H9 (cell line): ENCODE data around the gene SRPK3. TPM values are rescaled to one million over a fixed set of nuclear protein-coding genes. Genes with fewer than 3 reads are reported as not detected.
"Not testable (repeated sequence)": the region's sequence is repeated elsewhere in the genome, so short reads cannot be mapped to it uniquely, and the experiment has no call there.

Experiments
- DNase-seq: peaks from one replicate; pipeline ENCODE4 v3.0.0-alpha.2; 2017
- H2AFZ ChIP-seq: one replicate; pipeline ENCODE4 v1.6.1; 2013; ENCODE audit warnings: mild to moderate bottlenecking, low read length, control low read depth, moderate library complexity
- H2AK5ac ChIP-seq: 2 replicates; pipeline ENCODE4 v1.6.1; 2013; ENCODE audit warnings: low read length, control low read depth, mixed read lengths; ENCODE audit not compliant: insufficient read length
- H2BK120ac ChIP-seq: one replicate; pipeline ENCODE4 v1.6.1; 2013; ENCODE audit warnings: low read depth, mild to moderate bottlenecking, low read length, control low read depth, inconsistent platforms; ENCODE audit not compliant: poor library complexity, severe bottlenecking
- H2BK12ac ChIP-seq: 2 replicates; pipeline ENCODE4 v1.6.1; 2013; ENCODE audit warnings: low read length, control low read depth, mixed read lengths, low read depth; ENCODE audit not compliant: insufficient read length
- H2BK15ac ChIP-seq: 2 replicates; pipeline ENCODE4 v1.6.1; 2013; ENCODE audit warnings: low read depth, low read length, control low read depth
- H2BK20ac ChIP-seq: one replicate; pipeline ENCODE4 v1.6.1; 2013; ENCODE audit warnings: low read depth, mild to moderate bottlenecking, low read length, control low read depth, inconsistent platforms; ENCODE audit not compliant: poor library complexity, severe bottlenecking
- H2BK5ac ChIP-seq: 2 replicates; pipeline ENCODE4 v1.6.1; 2013; ENCODE audit warnings: low read length, control low read depth, mixed read lengths; ENCODE audit not compliant: insufficient read length
- H3K14ac ChIP-seq: 2 replicates; pipeline ENCODE4 v1.6.1; 2013; ENCODE audit warnings: low read length, control low read depth; ENCODE audit not compliant: insufficient read depth
- H3K18ac ChIP-seq: 2 replicates; pipeline ENCODE4 v1.6.1; 2013; ENCODE audit warnings: low read depth, mild to moderate bottlenecking, mixed read lengths, low read length, control low read depth; ENCODE audit not compliant: insufficient read length
- H3K23ac ChIP-seq: 2 replicates; pipeline ENCODE4 v1.6.1; 2013; ENCODE audit warnings: low read length, control low read depth, mixed read lengths, low read depth; ENCODE audit not compliant: insufficient read length
- H3K23me2 ChIP-seq: 2 replicates; pipeline ENCODE4 v1.6.1; 2013; ENCODE audit warnings: low read depth, mild to moderate bottlenecking, mixed read lengths, low read length, control low read depth; ENCODE audit not compliant: insufficient read length, poor library complexity, severe bottlenecking
- H3K27ac ChIP-seq: 2 replicates; pipeline ENCODE4 v1.5.1; 2013; ENCODE audit warnings: low read length, control low read depth, mixed read lengths, low read depth; ENCODE audit not compliant: insufficient read length
- H3K27me3 ChIP-seq: 2 replicates; pipeline ENCODE4 v1.6.1; 2013; ENCODE audit warnings: low read length, control low read depth, inconsistent platforms; ENCODE audit not compliant: insufficient read depth
- H3K4ac ChIP-seq: 2 replicates; pipeline ENCODE4 v1.6.1; 2013; ENCODE audit warnings: low read depth, mild to moderate bottlenecking, control low read depth, inconsistent platforms, low read length, moderate library complexity
- H3K4me1 ChIP-seq: 2 replicates; pipeline ENCODE4 v1.6.1; 2013; ENCODE audit warnings: low read length, control low read depth, inconsistent platforms; ENCODE audit not compliant: insufficient read depth
- H3K4me2 ChIP-seq: 2 replicates; pipeline ENCODE4 v1.6.1; 2013; ENCODE audit warnings: low read length, control low read depth, mixed read lengths; ENCODE audit not compliant: insufficient read length, insufficient read depth
- H3K56ac ChIP-seq: 2 replicates; pipeline ENCODE4 v1.6.1; 2013; ENCODE audit warnings: low read depth, mild to moderate bottlenecking, mixed read lengths, low read length, control low read depth; ENCODE audit not compliant: insufficient read length
- H3K79me1 ChIP-seq: 2 replicates; pipeline ENCODE4 v1.6.1; 2013; ENCODE audit warnings: low read depth, mild to moderate bottlenecking, moderate library complexity, low read length, control low read depth, inconsistent platforms; ENCODE audit not compliant: insufficient read depth, poor library complexity, severe bottlenecking
- H3K79me2 ChIP-seq: 2 replicates; pipeline ENCODE4 v1.6.1; 2013; ENCODE audit warnings: low read length, control low read depth, inconsistent platforms; ENCODE audit not compliant: insufficient read depth
- H3K9ac ChIP-seq: 2 replicates; pipeline ENCODE4 v1.6.1; 2013; ENCODE audit warnings: low read length, control low read depth, mixed read lengths; ENCODE audit not compliant: insufficient read length; ENCODE audit errors: extremely low read depth
- H3K9me3 ChIP-seq: one replicate; pipeline ENCODE4 v1.6.1; 2013; ENCODE audit warnings: low read depth, low read length, inconsistent platforms; ENCODE audit not compliant: control insufficient read depth
- H3T11ph ChIP-seq: one replicate; pipeline ENCODE4 v1.6.1; 2013; ENCODE audit warnings: mild to moderate bottlenecking, low read length, control low read depth, inconsistent platforms
- H4K20me1 ChIP-seq: one replicate; pipeline ENCODE4 v1.6.1; 2013; ENCODE audit not compliant: control insufficient read depth, insufficient read length, insufficient read depth
- H4K5ac ChIP-seq: 2 replicates; pipeline ENCODE4 v1.6.1; 2013; ENCODE audit warnings: low read depth, mild to moderate bottlenecking, mixed read lengths, low read length, control low read depth; ENCODE audit not compliant: insufficient read length
- H4K8ac ChIP-seq: replicated peaks from 2 replicates; pipeline ENCODE4 v1.6.1; 2013; ENCODE audit warnings: low read length, control low read depth, mixed read lengths, low read depth; ENCODE audit not compliant: insufficient read length
- H4K91ac ChIP-seq: 2 replicates; pipeline ENCODE4 v1.6.1; 2013; ENCODE audit warnings: low read depth, mild to moderate bottlenecking, moderate library complexity, mixed read lengths, low read length, control low read depth; ENCODE audit not compliant: insufficient read length
- H3K27ac Mint-ChIP-seq, 3 experiments: 2 replicates in 2 of 3; 3 replicates in 1 of 3; pipeline ENCODE4 v1.8.0; 2020 to 2021; ENCODE audit warnings: mixed read lengths in 3 of 3, mild to moderate bottlenecking in 1 of 3, moderate library complexity in 1 of 3
- H3K27me3 Mint-ChIP-seq: 2 replicates; pipeline ENCODE4 v1.8.0; 2021; ENCODE audit warnings: low read depth, mild to moderate bottlenecking, moderate library complexity, mixed read lengths
- H3K36me3 Mint-ChIP-seq, 3 experiments: 2 replicates in 2 of 3; 3 replicates in 1 of 3; pipeline ENCODE4 v1.8.0; 2020 to 2021; ENCODE audit warnings: low read depth in 3 of 3, mixed read lengths in 3 of 3; ENCODE audit not compliant: insufficient read depth in 1 of 3
- H3K4me1 Mint-ChIP-seq, 2 experiments: 2 replicates each; pipeline ENCODE4 v1.8.0; 2020; ENCODE audit warnings: mixed read lengths in 2 of 2
- H3K4me3 Mint-ChIP-seq, 2 experiments: 2 replicates in 1 of 2; 3 replicates in 1 of 2; pipeline ENCODE4 v1.8.0; 2020 to 2021; ENCODE audit warnings: mild to moderate bottlenecking in 2 of 2, mixed read lengths in 2 of 2, moderate library complexity in 1 of 2
- H3K9me3 Mint-ChIP-seq, 2 experiments: 2 replicates in 1 of 2; 3 replicates in 1 of 2; pipeline ENCODE4 v1.8.0; 2020; ENCODE audit warnings: mild to moderate bottlenecking in 2 of 2, mixed read lengths in 2 of 2, moderate library complexity in 1 of 2
- WGBS: extraction: QIAGEN DNeasy Blood & Tissue Kit; methylation state at CpG from one replicate; pipeline ENCODE4 v1.1.7; 2013; ENCODE audit warnings: missing lambda C conversion rate, low lambda C conversion rate, mixed read lengths; ENCODE audit not compliant: insufficient read length; ENCODE audit errors: extremely low coverage; 5-methylcytosine and 5-hydroxymethylcytosine counted together
- total RNA-seq: library from RNA; stranded (reverse); gene quantifications from 2 replicates; pipeline ENCODE4 v1.2.1, GENCODE V29; 2021
- TF ChIP-seq, protein P1 (sequence below): fragments of 200-600 bp; sonication (generic); conservative IDR thresholded peaks from 3 replicates; pipeline ENCODE4 v1.8.0; 2021; ENCODE audit warnings: antibody characterized with exemption, mild to moderate bottlenecking

Gene SRPK3
- total RNA-seq, 1 experiment from 2014 or later = not detected

DNA sequence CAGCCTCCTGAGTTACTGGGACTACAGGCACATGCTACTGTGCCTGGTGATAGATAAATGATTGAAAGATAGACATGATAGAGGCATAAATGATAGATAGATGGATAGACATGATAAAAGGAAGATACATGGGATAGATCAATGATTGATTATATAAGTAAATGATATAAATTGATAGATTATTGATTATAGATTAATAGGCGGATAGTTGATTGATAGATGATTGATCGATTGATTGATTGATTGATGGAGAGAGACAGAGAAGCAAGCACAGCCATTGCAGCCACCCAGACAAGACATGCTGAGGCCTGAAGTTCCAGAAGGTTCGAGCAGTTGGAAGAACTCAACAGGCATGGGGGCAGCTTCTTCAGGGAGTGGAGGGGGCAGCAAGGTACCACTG is 34.5 kb upstream of the SRPK3 start:
- Histone ChIP-seq H3K23ac (no peak overlapping the region), H2BK15ac (no peak overlapping the region), H3K9ac (no peak overlapping the region), H2AK5ac (no peak overlapping the region), H3K14ac (no peak overlapping the region), H3K27me3 (no peaks in the 10 kb centered on the region), H3K4me2 (no peak overlapping the region), H4K5ac (no peak overlapping the region), H4K20me1 (no peaks in the 10 kb centered on the region), H3K23me2 (peaks cover 7% of the 10 kb centered on the region), H3K27ac (no peak overlapping the region), H3K79me2 (no peaks in the 10 kb centered on the region), H4K91ac (no peak overlapping the region), H3K4ac (no peak overlapping the region), H3K56ac (no peak overlapping the region), H3T11ph (no peak overlapping the region), H4K8ac (no peak overlapping the region), H3K4me1 (no peaks in the 10 kb centered on the region), H2AFZ (no peak overlapping the region), H3K79me1 (no peaks in the 10 kb centered on the region), H2BK20ac (no peak overlapping the region), H3K18ac (no peak overlapping the region), H2BK5ac (no peak overlapping the region), H2BK12ac (no peak overlapping the region), H3K9me3 (peaks cover 17% of the 10 kb centered on the region), H2BK120ac (no peak overlapping the region)
- TF ChIP-seq, protein P1, sequence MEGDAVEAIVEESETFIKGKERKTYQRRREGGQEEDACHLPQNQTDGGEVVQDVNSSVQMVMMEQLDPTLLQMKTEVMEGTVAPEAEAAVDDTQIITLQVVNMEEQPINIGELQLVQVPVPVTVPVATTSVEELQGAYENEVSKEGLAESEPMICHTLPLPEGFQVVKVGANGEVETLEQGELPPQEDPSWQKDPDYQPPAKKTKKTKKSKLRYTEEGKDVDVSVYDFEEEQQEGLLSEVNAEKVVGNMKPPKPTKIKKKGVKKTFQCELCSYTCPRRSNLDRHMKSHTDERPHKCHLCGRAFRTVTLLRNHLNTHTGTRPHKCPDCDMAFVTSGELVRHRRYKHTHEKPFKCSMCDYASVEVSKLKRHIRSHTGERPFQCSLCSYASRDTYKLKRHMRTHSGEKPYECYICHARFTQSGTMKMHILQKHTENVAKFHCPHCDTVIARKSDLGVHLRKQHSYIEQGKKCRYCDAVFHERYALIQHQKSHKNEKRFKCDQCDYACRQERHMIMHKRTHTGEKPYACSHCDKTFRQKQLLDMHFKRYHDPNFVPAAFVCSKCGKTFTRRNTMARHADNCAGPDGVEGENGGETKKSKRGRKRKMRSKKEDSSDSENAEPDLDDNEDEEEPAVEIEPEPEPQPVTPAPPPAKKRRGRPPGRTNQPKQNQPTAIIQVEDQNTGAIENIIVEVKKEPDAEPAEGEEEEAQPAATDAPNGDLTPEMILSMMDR = no peak
- peaks cover 16% of the 10 kb centered on the region for H3K27me3 Mint-ChIP-seq
- H3K4me3 Mint-ChIP-seq = no peak overlapping the region
- peaks cover 0 to 4% of the 10 kb centered on the region in 2 experiments; a peak in 2 of 4 replicates for H3K4me1 Mint-ChIP-seq
- H3K9me3 Mint-ChIP-seq = peaks cover 60 to 77% of the 10 kb centered on the region in 2 experiments
- H3K36me3 Mint-ChIP-seq = peaks cover 0 to 7% (median 1%) of the 10 kb centered on the region in 3 experiments; a peak in 3 of 7 replicates
- no peak overlapping the region for H3K27ac Mint-ChIP-seq
- no peak for DNase-seq
- 100% methylated on average over 2 of the region's 3 CpGs for WGBS

DNA sequence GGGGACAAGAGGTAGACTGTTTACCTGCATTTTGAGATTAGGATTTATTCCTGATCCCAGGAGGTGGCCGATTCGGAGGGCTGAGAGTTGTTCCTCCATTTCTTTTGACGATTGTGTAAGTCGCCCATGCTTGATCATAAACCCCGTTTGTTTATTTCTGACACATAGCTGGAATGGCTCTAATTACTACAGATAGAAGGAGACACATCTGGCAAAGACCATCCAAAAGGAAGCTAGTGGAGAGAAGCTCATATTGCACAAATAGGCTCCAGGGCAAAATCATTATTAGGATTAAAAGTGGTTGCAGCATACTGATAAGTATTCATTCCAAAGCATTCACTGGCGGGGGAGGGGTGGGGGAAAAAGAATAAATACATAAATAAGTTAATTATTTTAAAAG is 33.9 kb upstream of the SRPK3 start:
- H3K9me3 Mint-ChIP-seq = peaks cover 64 to 79% of the 10 kb centered on the region in 2 experiments
- H3K14ac ChIP-seq, H3K4ac ChIP-seq: not testable (repeated sequence)

More for the DNA sequence above, 33.9 kb upstream of the SRPK3 start:
- H4K8ac ChIP-seq, H3K79me2 ChIP-seq, H2BK120ac ChIP-seq, H3K27me3 ChIP-seq, H3K9ac ChIP-seq, H4K91ac ChIP-seq, H2BK12ac ChIP-seq, H3K56ac ChIP-seq, H2BK20ac ChIP-seq, H3K36me3 Mint-ChIP-seq, H3K27ac Mint-ChIP-seq, H2AK5ac ChIP-seq, H3K23me2 ChIP-seq, H3K27ac ChIP-seq, H2AFZ ChIP-seq, H3K4me1 Mint-ChIP-seq, H3K4me1 ChIP-seq, H4K5ac ChIP-seq, H2BK15ac ChIP-seq, H2BK5ac ChIP-seq, H3T11ph ChIP-seq, H3K79me1 ChIP-seq, H3K18ac ChIP-seq, H4K20me1 ChIP-seq, H3K23ac ChIP-seq, H3K4me3 Mint-ChIP-seq, H3K4me2 ChIP-seq, DNase-seq: not testable (repeated sequence)
- WGBS = no CpG with 5 or more reads among the region's 6 CpGs
- H3K9me3 ChIP-seq = peaks cover 24% of the 10 kb centered on the region
- H3K27me3 Mint-ChIP-seq = peaks cover 16% of the 10 kb centered on the region
